ENCODE data around the gene OAF. TPM values are rescaled to one million over a fixed set of nuclear protein-coding genes. Genes with fewer than 3 reads are reported as not detected.
"Not testable (repeated sequence)": the region's sequence is repeated elsewhere in the genome, so short reads cannot be mapped to it uniquely, and the experiment has no call there.

The OAF gene
- total RNA-seq, 1 donor from 2014 or later: 20.9 TPM

- H3K9ac ChIP-seq (ENCODE audit: low read length): no peak overlapping the region
- no peak overlapping the region for H3K4me3 Mint-ChIP-seq (ENCODE audit: unreplicated experiment)
- peaks cover 3% of the 10 kb centered on the region for H3K36me3 Mint-ChIP-seq (ENCODE audit: low read depth, unreplicated experiment)
- no peaks in the 10 kb centered on the region for H3K9me3 ChIP-seq (ENCODE audit: insufficient read depth, low read depth, low read length)
- no peak overlapping the region for H2AFZ ChIP-seq (ENCODE audit: low read depth, low read length)
- no peak overlapping the region for H3K27ac Mint-ChIP-seq (ENCODE audit: unreplicated experiment)
- no peaks in the 10 kb centered on the region for H4K20me1 ChIP-seq (ENCODE audit: insufficient read depth, low read length)
- H3K4me1 Mint-ChIP-seq (ENCODE audit: low read depth, unreplicated experiment): peaks cover 17% of the 10 kb centered on the region
- H3K4me3 ChIP-seq (ENCODE audit: insufficient read depth, low read depth, low read length): no peak overlapping the region
- no peak overlapping the region for H3K4me2 ChIP-seq (ENCODE audit: low read length)
- no peak for FAIRE-seq
- peaks cover 27% of the 10 kb centered on the region for H3K27me3 Mint-ChIP-seq (ENCODE audit: low read depth, unreplicated experiment)
- DNase-seq (ENCODE audit: low read depth): no peak
- H3K79me2 ChIP-seq (ENCODE audit: insufficient read depth, low read length): no peaks in the 10 kb centered on the region
- H3K27ac ChIP-seq (ENCODE audit: low read depth, low read length): no peak overlapping the region
- H3K4me1 ChIP-seq (ENCODE audit: insufficient read depth, low read length): peaks cover 5% of the 10 kb centered on the region
- TF ChIP-seq CTCF (IDR thresholded peaks at IDR 0.05; ENCODE audit: insufficient read depth, low read depth, low read length) (no peak), EZH2 (IDR thresholded peaks at IDR 0.05; ENCODE audit: insufficient read depth, low read length) (no peak)
- no peaks in the 10 kb centered on the region for H3K36me3 ChIP-seq (ENCODE audit: insufficient read depth, low read length)
- peaks cover 21% of the 10 kb centered on the region for H3K27me3 ChIP-seq (ENCODE audit: insufficient read depth, low read length)
- peaks cover 6% of the 10 kb centered on the region for H3K9me3 Mint-ChIP-seq (ENCODE audit: unreplicated experiment)
These were observed 60.8 kb downstream of the OAF start for GRCh38 chr11:120271672-120272071.

GRCh38 chr11:120272303-120272702 is 61.5 kb downstream of the OAF start:
- H3K4me1 Mint-ChIP-seq (ENCODE audit: low read depth, unreplicated experiment): peaks cover 17% of the 10 kb centered on the region
- no peaks in the 10 kb centered on the region for H3K36me3 ChIP-seq (ENCODE audit: insufficient read depth, low read length)
- H3K9me3 ChIP-seq (ENCODE audit: insufficient read depth, low read depth, low read length): no peaks in the 10 kb centered on the region
- H3K4me3 Mint-ChIP-seq (ENCODE audit: unreplicated experiment): no peak overlapping the region
- H3K27me3 Mint-ChIP-seq (ENCODE audit: low read depth, unreplicated experiment): peaks cover 23% of the 10 kb centered on the region
- peak; percentile 70 for FAIRE-seq
- H3K9ac ChIP-seq (ENCODE audit: low read length): no peak overlapping the region
- H3K4me1 ChIP-seq (ENCODE audit: insufficient read depth, low read length): peaks cover 5% of the 10 kb centered on the region
- peak overlapping the region; percentile 1 for H2AFZ ChIP-seq (ENCODE audit: low read depth, low read length)
- peaks cover 3% of the 10 kb centered on the region for H3K36me3 Mint-ChIP-seq (ENCODE audit: low read depth, unreplicated experiment)
- peak; percentile 37 for DNase-seq (ENCODE audit: low read depth)
- H3K27ac ChIP-seq (ENCODE audit: low read depth, low read length): no peak overlapping the region
- H3K27me3 ChIP-seq (ENCODE audit: insufficient read depth, low read length): peaks cover 18% of the 10 kb centered on the region
- H3K4me3 ChIP-seq (ENCODE audit: insufficient read depth, low read depth, low read length): no peak overlapping the region
- H3K4me2 ChIP-seq (ENCODE audit: low read length): peak overlapping the region; percentile 46
- no peaks in the 10 kb centered on the region for H3K79me2 ChIP-seq (ENCODE audit: insufficient read depth, low read length)
- H3K27ac Mint-ChIP-seq (ENCODE audit: unreplicated experiment): no peak overlapping the region
- no peak for TF ChIP-seq CTCF (IDR thresholded peaks at IDR 0.05; ENCODE audit: insufficient read depth, low read depth, low read length)
- no peak for TF ChIP-seq EZH2 (IDR thresholded peaks at IDR 0.05; ENCODE audit: insufficient read depth, low read length)
- peaks cover 6% of the 10 kb centered on the region for H3K9me3 Mint-ChIP-seq (ENCODE audit: unreplicated experiment)
- H4K20me1 ChIP-seq (ENCODE audit: insufficient read depth, low read length): no peaks in the 10 kb centered on the region

GRCh38 chr11:120273432-120273831 is 62.6 kb downstream of the OAF start:
- peaks cover 3% of the 10 kb centered on the region for H3K36me3 Mint-ChIP-seq (ENCODE audit: low read depth, unreplicated experiment)
- Histone ChIP-seq H3K36me3 (ENCODE audit: insufficient read depth, low read length) (no peaks in the 10 kb centered on the region), H2AFZ (ENCODE audit: low read depth, low read length) (no peak overlapping the region), H3K9ac (ENCODE audit: low read length) (no peak overlapping the region), H3K4me3 (ENCODE audit: insufficient read depth, low read depth, low read length) (no peak overlapping the region), H3K27me3 (ENCODE audit: insufficient read depth, low read length) (peaks cover 15% of the 10 kb centered on the region), H3K4me1 (ENCODE audit: insufficient read depth, low read length) (peaks cover 5% of the 10 kb centered on the region), H3K27ac (ENCODE audit: low read depth, low read length) (no peak overlapping the region), H3K4me2 (ENCODE audit: low read length) (no peak overlapping the region), H4K20me1 (ENCODE audit: insufficient read depth, low read length) (no peaks in the 10 kb centered on the region), H3K79me2 (ENCODE audit: insufficient read depth, low read length) (no peaks in the 10 kb centered on the region), H3K9me3 (ENCODE audit: insufficient read depth, low read depth, low read length) (no peaks in the 10 kb centered on the region)
- DNase-seq (ENCODE audit: low read depth): peak; percentile 3
- H3K4me3 Mint-ChIP-seq (ENCODE audit: unreplicated experiment): no peak overlapping the region
- peaks cover 20% of the 10 kb centered on the region for H3K27me3 Mint-ChIP-seq (ENCODE audit: low read depth, unreplicated experiment)
- H3K27ac Mint-ChIP-seq (ENCODE audit: unreplicated experiment): no peak overlapping the region
- no peak for FAIRE-seq
- TF ChIP-seq CTCF (IDR thresholded peaks at IDR 0.05; ENCODE audit: insufficient read depth, low read depth, low read length) (no peak), EZH2 (IDR thresholded peaks at IDR 0.05; ENCODE audit: insufficient read depth, low read length) (no peak)
- peaks cover 6% of the 10 kb centered on the region for H3K9me3 Mint-ChIP-seq (ENCODE audit: unreplicated experiment)
- peaks cover 17% of the 10 kb centered on the region for H3K4me1 Mint-ChIP-seq (ENCODE audit: low read depth, unreplicated experiment)

GRCh38 chr11:120273956-120274355 is 63.1 kb downstream of the OAF start:
- not testable (repeated sequence) for H2AFZ ChIP-seq (ENCODE audit: low read depth, low read length); H3K4me3 ChIP-seq (ENCODE audit: insufficient read depth, low read depth, low read length); DNase-seq (ENCODE audit: low read depth); H3K9me3 Mint-ChIP-seq (ENCODE audit: unreplicated experiment); H3K4me1 ChIP-seq (ENCODE audit: insufficient read depth, low read length); H3K4me3 Mint-ChIP-seq (ENCODE audit: unreplicated experiment); H3K36me3 Mint-ChIP-seq (ENCODE audit: low read depth, unreplicated experiment); H3K36me3 ChIP-seq (ENCODE audit: insufficient read depth, low read length); H4K20me1 ChIP-seq (ENCODE audit: insufficient read depth, low read length); H3K9me3 ChIP-seq (ENCODE audit: insufficient read depth, low read depth, low read length); H3K4me2 ChIP-seq (ENCODE audit: low read length); H3K9ac ChIP-seq (ENCODE audit: low read length); FAIRE-seq; H3K27ac ChIP-seq (ENCODE audit: low read depth, low read length); H3K79me2 ChIP-seq (ENCODE audit: insufficient read depth, low read length); H3K27ac Mint-ChIP-seq (ENCODE audit: unreplicated experiment)
- H3K27me3 ChIP-seq (ENCODE audit: insufficient read depth, low read length): peaks cover 14% of the 10 kb centered on the region
- H3K4me1 Mint-ChIP-seq (ENCODE audit: low read depth, unreplicated experiment): peaks cover 17% of the 10 kb centered on the region
- peaks cover 17% of the 10 kb centered on the region for H3K27me3 Mint-ChIP-seq (ENCODE audit: low read depth, unreplicated experiment)

Measured in astrocyte (in vitro differentiated cells and primary cell).